ENCODE measurements around the gene SPTA1.
"Not testable (repeated sequence)": the region's sequence is repeated elsewhere in the genome, so short reads cannot be mapped to it uniquely, and the experiment has no call there.

The SPTA1 gene

DNA sequence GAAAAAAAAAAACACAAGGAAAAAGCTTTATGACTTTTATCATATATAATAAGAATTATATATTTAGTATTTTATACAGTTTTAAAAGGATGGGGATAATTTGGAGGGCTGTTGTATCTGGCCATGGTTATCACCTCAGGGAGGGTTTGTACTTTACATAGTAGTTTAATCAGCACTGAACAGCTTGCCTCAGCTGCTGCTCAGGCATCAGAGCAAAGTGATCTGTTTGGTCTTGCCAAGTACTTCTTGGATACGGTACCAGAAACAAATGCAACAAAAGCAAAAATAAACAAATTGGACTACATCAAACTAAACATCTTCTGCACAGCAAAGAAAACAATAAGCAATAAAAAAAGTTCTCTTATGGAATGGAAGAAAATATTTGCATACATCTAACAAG, 2.6 kb upstream of the SPTA1 start:
- TF ChIP-seq, protein P1, sequence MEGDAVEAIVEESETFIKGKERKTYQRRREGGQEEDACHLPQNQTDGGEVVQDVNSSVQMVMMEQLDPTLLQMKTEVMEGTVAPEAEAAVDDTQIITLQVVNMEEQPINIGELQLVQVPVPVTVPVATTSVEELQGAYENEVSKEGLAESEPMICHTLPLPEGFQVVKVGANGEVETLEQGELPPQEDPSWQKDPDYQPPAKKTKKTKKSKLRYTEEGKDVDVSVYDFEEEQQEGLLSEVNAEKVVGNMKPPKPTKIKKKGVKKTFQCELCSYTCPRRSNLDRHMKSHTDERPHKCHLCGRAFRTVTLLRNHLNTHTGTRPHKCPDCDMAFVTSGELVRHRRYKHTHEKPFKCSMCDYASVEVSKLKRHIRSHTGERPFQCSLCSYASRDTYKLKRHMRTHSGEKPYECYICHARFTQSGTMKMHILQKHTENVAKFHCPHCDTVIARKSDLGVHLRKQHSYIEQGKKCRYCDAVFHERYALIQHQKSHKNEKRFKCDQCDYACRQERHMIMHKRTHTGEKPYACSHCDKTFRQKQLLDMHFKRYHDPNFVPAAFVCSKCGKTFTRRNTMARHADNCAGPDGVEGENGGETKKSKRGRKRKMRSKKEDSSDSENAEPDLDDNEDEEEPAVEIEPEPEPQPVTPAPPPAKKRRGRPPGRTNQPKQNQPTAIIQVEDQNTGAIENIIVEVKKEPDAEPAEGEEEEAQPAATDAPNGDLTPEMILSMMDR (IDR thresholded peaks at IDR 0.05; ENCODE audit: low read depth, low read length) = no peak
- H3K4me3 ChIP-seq (replicated peaks in 1 of 2; ENCODE audit: low read depth in 2 of 2, low read length in 2 of 2) = no peak overlapping the region
- DNase-seq (ENCODE audit: low read depth in 2 of 2) = no peak

DNA sequence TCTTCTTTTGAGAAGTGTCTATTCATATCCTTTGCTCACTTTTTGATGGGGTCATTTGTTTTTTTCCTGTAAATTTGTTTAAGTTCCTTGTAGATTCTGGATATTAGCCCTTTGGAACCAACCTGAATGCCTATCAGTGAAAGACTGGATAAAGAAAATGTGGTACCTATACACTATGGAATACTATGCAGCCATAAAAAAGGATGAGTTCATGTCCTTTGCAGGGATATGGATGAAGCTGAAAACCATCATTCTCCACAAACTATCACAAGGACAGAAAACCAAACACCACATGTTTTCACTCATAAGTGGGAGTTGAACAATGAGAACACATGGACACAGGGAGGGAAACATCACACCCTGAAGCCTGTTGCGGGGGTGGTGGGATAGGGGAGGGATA, 1.8 kb upstream of the SPTA1 start:
- not testable (repeated sequence) for H3K4me3 ChIP-seq (replicated peaks in 1 of 2; ENCODE audit: low read depth in 2 of 2, low read length in 2 of 2)

DNA sequence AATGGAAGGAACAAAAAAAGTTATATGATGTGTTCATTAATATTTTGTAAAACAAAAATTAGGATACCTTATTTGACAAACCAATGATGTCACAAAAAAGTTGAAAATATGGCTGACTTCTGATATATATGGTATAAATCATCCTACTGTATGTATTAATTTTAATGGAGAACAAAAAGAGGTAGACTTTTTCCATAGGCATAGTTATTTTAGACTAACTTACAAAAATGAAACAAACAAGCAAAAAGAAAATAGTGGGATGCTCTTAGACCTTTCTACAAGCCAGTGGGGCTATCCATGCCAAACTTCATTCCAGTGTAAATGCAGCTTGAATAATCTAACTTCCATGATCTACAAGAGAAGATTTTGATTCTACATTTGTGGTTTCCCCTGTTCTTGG, 522 bp upstream of the SPTA1 start:
- H3K4me3 ChIP-seq (replicated peaks in 1 of 2; ENCODE audit: low read depth in 2 of 2, low read length in 2 of 2) = no peak overlapping the region
- DNase-seq (ENCODE audit: low read depth in 2 of 2) = no peak

More for the DNA sequence above, 1.8 kb upstream of the SPTA1 start:
- not testable (repeated sequence) for DNase-seq (ENCODE audit: low read depth in 2 of 2)

DNA sequence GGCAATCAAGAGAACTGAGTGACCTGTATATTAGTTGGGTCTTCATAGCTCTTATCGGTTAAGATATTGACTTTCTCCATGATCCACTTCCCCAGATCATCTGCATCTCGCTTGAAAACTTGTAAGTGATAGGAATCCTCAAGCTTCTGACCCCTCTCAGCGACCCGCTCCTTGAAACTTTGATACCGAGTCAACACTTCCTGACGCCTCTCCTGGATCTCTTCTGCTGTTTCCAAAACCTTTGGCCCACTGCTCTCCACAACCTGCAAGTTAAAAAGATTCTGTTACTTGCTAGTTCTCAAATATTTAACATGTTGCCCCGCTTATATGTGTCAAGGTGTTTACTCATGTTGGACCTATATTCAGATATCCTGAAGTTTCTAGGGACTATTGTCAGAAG, 1.4 kb downstream of the SPTA1 start:
- no peak overlapping the region for H3K4me3 ChIP-seq (replicated peaks in 1 of 2; ENCODE audit: low read depth in 2 of 2, low read length in 2 of 2)
- DNase-seq (ENCODE audit: low read depth in 2 of 2) = no peak
- TF ChIP-seq, protein P1 (IDR thresholded peaks at IDR 0.05; ENCODE audit: low read depth, low read length) = no peak

More for the DNA sequence above, 522 bp upstream of the SPTA1 start:
- TF ChIP-seq, protein P1 (IDR thresholded peaks at IDR 0.05; ENCODE audit: low read depth, low read length) = no peak

DNA sequence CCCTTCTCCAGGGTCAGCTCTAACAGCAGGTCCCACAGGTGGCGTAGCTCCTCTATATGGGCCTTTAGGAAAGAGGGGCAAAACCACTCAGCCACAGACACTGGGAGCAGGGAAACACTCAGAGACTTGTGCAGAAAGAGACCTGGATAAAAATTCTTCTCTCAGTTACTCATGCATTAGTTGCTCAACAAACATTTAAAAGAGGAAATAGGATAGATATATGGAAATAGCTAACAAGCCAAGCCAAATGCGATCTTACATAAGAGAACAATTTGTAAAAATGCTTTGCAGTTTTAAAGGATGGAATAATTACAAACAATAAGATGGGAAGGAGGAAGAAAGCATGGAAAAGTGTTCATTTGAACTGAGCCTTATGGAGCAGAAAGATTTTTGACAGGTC, 4.9 kb downstream of the SPTA1 start:
- no peak overlapping the region for H3K4me3 ChIP-seq (replicated peaks in 1 of 2; ENCODE audit: low read depth in 2 of 2, low read length in 2 of 2)
- TF ChIP-seq, protein P1 (IDR thresholded peaks at IDR 0.05; ENCODE audit: low read depth, low read length) = no peak
- no peak for DNase-seq (ENCODE audit: low read depth in 2 of 2)

DNA sequence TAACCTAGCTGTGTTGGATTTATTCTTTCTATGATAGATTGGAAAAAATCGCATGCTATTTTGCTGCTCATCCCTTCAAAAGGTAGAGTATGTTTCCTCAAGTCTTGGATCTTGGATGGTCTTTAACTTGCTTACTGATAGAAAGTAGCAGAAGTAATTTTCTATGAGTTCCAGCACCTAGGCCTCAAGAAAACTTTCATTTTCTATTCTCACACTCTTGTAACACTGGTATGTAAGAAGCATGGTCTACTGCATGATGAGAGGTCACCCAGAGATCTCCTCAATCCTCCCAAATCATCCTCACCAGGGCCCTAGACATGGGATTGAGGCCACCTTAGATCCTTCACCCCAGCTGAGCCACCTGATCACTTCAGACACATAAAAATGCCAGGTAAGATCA, 7.2 kb downstream of the SPTA1 start:
- DNase-seq (ENCODE audit: low read depth in 2 of 2) = no peak
- H3K4me3 ChIP-seq (replicated peaks in 1 of 2; ENCODE audit: low read depth in 2 of 2, low read length in 2 of 2) = no peak overlapping the region
- TF ChIP-seq, protein P1 (IDR thresholded peaks at IDR 0.05; ENCODE audit: low read depth, low read length) = no peak

DNA sequence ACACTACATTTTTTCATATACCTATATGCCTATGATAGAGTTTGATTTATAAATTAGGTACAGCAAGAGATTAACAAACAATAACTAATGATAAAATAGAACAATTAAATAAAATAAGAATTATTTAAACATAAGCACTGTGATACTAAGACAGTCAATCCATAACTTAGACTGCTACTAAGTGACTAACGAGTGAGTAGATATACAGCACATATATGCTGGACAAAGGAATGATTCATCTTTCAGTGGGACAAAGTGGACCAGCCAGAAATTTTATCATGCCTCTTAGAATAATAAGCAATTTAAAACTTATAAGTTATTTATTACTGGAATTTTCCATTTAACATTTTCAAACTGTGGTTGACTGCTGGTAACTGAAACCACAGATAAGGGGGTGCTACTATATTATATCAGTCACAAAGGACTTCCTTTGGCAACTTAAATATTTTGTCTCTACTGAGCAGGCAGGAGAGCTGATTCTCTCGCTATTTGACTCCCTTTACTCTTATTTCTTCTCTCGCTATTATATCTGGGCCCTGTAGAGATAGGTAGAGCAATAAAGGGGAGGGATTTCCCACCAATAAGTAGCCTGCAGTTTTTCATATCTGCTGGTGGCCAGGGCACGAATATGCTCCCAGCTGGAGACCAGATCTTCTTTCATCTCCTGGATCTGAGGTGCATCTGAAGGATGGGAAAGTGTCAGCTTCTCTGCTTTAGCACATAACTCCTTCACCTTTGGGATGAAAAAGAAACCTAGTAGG, 10.8 kb downstream of the SPTA1 start:
- no peak overlapping the region for H3K4me3 ChIP-seq (replicated peaks in 1 of 2; ENCODE audit: low read depth in 2 of 2, low read length in 2 of 2)
- TF ChIP-seq, protein P1 (IDR thresholded peaks at IDR 0.05; ENCODE audit: low read depth, low read length) = no peak
- DNase-seq (ENCODE audit: low read depth in 2 of 2) = no peak

Data from cardiac fibroblast (primary cell).